ENCODE data around the gene MALRD1. TPM values are rescaled to one million over a fixed set of nuclear protein-coding genes. Genes with fewer than 3 reads are reported as not detected.

MALRD1 gene
- total RNA-seq, 6 experiments from 2014 or later, result 0.29 to 0.49 (median 0.34) TPM; not detected in 2

DNA sequence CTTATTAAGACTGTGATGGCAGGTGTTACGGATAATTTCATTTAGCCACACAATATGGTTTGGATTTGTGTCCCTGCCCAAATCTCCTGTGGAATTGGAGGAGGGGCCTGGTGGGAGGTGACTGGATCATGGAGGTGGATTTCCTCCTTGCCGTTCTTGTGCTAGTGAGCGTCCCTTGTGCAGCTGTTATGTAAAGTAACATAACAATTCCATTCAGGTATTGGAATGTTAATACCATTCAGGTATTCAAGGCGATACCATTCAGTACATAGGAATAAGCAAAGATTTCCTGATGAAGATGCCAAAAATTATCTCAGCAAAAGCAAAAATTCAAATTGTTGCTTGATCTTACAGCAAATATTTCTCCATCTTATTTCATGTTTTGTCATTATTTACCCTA lies 735.1 kb downstream of the MALRD1 start:
- 81% methylated on average over 4 of the region's 4 CpGs for WGBS (ENCODE audit: insufficient coverage, low coverage, low lambda C conversion rate, missing lambda C conversion rate)
- Histone ChIP-seq H3K27me3 (no peaks in the 10 kb centered on the region), H3K4me1 (no peaks in the 10 kb centered on the region), H3K27ac (no peak overlapping the region), H3K4me3 (no peak overlapping the region), H3K9me3 (no peaks in the 10 kb centered on the region), H3K36me3 (no peaks in the 10 kb centered on the region)
- TF ChIP-seq, protein P1, sequence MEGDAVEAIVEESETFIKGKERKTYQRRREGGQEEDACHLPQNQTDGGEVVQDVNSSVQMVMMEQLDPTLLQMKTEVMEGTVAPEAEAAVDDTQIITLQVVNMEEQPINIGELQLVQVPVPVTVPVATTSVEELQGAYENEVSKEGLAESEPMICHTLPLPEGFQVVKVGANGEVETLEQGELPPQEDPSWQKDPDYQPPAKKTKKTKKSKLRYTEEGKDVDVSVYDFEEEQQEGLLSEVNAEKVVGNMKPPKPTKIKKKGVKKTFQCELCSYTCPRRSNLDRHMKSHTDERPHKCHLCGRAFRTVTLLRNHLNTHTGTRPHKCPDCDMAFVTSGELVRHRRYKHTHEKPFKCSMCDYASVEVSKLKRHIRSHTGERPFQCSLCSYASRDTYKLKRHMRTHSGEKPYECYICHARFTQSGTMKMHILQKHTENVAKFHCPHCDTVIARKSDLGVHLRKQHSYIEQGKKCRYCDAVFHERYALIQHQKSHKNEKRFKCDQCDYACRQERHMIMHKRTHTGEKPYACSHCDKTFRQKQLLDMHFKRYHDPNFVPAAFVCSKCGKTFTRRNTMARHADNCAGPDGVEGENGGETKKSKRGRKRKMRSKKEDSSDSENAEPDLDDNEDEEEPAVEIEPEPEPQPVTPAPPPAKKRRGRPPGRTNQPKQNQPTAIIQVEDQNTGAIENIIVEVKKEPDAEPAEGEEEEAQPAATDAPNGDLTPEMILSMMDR (IDR thresholded peaks at IDR 0.05), result no peak
- TF ChIP-seq POLR2A (IDR thresholded peaks at IDR 0.05), result no peak
- intact Hi-C loops (cut with DNase I), result no loop called here
- DNase-seq, result no peak
- ATAC-seq, result no peak

Small RNA genes within 50 kb of the gene (small RNA-seq; reads per million reads assigned to genes)
- gene AL354695.1 (0 reads per million in 2 experiments), gene HMGN1P20 (0 reads per million in 2 experiments), gene RF00012 (0 reads per million in 2 experiments), gene RNA5SP303 (628 to 2,329 reads per million in 2 experiments)

Measured in right lobe of liver (tissue), 6 donors.